ENCODE data around the gene ERC2. TPM values are rescaled to one million over a fixed set of nuclear protein-coding genes. Genes with fewer than 3 reads are reported as not detected.

ERC2 gene
- total RNA-seq, 1 donor from 2014 or later, result 0.76 TPM

DNA sequence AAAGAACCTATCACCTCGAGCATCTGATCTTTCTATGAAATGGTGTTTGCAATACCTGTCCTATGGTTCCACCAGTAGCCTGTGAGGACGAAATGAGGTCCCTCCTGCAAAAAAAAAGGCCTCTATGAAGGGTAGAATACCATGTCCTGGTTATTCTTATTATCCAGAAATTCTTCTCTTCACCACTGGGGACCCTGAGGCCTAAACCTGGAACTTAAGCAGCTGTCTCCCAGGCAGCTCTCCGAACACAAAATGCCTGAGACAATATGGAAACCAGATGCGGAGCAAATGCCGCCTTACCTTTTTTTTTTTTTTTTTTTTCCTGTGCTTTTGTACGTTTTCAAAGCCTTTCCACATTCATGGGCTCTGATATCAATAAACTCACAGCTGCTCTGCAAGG is 919.1 kb downstream of the ERC2 start:
- no peak for ATAC-seq
- intact Hi-C loops (cut with DNase I), result no loop called here
- no peak for DNase-seq (ENCODE audit: missing footprints)

DNA sequence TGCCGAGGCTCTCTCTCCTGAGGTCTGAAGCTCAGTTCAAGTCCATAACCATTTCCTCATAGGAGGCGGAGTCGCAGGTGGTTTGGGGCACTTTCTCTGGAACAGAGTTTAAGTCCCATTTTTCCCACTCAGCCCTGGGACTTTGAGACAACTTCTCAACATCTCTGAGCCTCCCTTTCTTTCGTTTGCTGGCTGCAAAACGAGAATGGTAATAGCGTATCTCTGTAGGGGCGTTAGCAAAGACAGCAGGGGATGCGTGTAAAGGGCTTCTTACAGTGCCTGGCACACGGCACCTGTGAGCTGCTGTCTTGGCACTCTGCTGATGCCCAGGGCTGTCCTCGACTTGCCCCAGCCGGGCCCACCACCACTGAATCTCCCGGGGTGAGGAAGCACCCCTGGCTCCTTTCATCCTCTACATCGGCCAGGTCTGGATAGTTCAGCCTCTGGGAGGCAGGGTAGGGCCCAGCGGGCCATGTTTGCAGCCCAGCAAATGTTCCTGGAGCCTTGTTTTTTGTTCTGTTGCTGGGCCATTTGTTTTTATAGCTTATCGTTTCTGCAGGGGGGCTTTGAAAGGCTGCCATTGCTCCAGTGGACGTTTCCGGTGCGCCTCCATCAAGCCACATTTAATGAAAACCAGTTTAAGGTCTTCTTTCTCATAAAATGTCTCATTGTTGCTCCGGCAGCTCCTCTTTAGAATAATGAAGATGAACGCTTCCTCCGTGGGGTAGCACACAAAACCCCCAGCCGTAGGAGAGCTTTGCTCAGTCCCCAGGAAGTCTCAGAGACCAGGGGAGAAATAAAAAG is 921.2 kb downstream of the ERC2 start:
- ATAC-seq, result no peak
- intact Hi-C loops (cut with DNase I), result no loop called here
- DNase-seq (ENCODE audit: missing footprints), result no peak

DNA sequence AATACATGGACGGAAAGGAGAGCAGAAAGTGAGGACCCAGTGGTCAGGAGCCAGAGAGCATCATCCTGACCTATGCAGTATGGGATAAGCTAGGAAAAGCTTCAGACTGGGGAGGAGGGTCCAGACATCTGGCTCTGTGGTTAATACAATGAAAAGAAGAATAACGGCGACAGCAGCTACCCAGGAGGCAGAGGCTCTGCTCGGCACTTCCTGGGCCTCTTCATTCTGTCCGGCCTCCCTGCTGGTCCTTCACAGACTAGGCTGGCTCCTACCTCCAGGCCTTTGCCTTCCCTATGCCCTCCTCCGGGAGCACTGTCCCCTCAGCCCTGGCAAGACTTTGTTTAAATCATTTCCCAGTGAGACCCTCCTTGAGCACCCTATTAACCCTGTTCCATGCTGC is 922.3 kb downstream of the ERC2 start:
- ATAC-seq (no peak), DNase-seq (ENCODE audit: missing footprints) (no peak)
- intact Hi-C loops (cut with DNase I), result no loop called here

DNA sequence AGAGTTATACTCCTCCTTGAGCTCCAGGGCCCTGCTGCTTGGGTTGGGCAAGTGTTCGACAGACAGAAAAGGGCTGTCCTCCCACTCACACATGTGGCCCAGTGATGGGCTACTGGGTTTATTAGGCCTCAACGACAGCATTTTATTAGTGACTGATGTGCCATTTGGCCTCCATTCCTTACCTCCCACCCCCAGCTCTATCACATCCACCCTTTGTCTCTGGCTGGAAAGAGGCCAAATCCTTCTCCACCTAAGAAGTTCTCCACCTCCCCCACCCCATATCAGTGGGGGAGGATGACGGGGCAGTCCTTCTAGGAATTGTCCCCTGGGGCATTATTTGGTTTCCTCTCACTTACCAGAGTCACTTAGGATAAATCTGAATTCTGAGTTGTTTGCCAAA is 924.0 kb downstream of the ERC2 start:
- DNase-seq (ENCODE audit: missing footprints), result no peak
- ATAC-seq, result no peak
- intact Hi-C loops (cut with DNase I), result no loop called here

DNA sequence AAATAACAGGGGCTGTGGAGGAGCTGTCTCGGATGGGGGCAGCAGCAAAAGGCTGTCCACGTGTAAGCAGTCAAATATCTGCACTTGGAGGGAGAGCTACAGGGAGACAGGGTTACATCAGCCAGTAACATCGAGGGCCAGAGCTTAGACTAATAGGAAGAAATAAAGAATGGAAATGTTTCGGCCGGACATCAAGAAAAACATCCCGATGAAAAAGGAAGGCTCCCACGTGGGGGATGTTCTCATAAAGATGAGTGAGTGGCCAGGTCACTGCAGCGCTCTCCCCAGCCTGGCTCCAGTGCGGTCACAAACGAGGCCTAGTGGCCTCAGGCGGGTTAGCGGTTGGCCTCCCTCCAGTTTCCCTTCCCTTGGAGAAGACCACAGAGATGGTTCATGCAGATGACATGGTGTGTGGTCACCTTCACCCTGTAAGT is 925.1 kb downstream of the ERC2 start:
- DNase-seq (ENCODE audit: missing footprints) (no peak), ATAC-seq (no peak)
- intact Hi-C loops (cut with DNase I), result no loop called here

DNA sequence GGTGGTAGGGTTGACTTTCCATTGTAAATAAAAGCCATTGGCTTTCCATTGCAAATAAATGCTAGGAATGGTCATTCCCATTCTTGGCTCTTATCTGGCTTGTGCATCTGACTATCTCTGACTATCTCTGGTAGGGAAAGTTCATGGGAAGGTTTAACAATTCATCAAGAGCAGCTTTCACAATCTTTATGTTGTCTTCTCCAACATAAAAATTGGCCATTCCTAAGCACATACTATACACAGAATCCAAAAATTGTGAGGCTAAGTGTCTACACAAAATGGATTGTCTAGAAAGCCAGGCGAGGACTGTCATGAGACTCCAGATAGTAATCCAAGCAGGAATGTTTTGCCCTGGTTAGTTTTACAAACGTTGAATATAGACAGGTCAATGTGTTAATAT is 926.8 kb downstream of the ERC2 start:
- ATAC-seq (no peak), DNase-seq (ENCODE audit: missing footprints) (no peak)
- intact Hi-C loops (cut with DNase I), result no loop called here

DNA sequence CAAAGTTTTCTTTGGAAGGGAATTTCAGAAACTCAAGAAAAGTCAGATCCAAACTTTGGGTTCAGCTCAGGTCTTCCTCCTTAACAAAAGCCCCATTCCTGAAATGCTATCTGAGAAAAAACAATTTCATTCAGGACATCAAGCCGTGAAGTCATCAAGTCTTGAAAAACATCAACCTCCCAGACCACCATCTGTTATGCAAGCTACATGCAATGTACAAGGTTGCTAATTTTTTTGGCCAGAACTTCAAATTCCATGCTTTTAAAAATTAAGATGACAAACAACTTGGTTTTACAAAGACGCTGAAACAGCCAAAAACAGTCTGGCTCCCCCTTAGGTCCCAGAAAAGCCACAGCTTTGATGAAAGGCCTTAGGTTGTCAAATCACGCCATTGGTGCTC is 927.3 kb downstream of the ERC2 start:
- no peak for ATAC-seq

DNA sequence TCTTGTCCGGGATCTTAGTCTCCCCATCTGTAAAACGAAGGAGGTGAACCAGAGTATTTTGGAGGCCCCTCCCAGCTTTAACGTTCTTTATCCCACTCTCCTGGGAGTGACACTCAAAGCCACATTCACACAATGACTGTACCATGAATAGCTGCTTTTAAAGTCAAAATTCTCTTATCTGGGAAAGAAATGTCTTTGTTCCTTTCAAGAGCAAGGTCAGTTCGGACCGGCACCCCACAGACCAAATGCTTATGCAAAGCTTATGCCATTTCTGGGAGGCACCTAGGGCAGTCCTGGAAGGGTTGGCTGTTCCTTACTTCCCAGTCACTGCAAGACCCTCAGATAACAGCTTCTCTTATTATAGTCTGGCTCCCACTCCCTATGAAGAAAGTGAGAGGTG is 927.7 kb downstream of the ERC2 start:
- intact Hi-C loops (cut with DNase I), result no loop called here

More for the DNA sequence above, 927.3 kb downstream of the ERC2 start:
- intact Hi-C loops (cut with DNase I), result no loop called here
- DNase-seq (ENCODE audit: missing footprints), result no peak

DNA sequence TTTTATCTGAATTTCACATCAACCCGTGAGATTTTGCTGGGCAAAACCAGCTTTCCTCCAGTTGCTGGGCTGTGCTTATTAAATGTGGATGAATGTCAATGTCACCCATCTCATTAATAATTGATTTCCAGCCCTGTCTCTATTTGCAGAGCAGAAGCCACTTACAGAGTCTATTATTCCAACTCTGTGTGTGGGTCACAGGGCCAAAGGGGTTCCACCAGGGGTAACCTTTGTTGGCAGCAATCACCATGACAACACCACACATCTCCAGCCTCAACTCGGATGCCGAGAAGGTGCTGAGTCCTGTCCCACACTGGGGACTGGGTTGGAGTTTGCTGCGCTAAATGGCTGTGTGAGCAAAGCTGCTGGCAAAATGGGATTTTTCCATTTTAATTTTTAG is 930.1 kb downstream of the ERC2 start:
- ATAC-seq (no peak), DNase-seq (ENCODE audit: missing footprints) (no peak)
- intact Hi-C loops (cut with DNase I), result no loop called here

More for the DNA sequence above, 927.7 kb downstream of the ERC2 start:
- ATAC-seq (no peak), DNase-seq (ENCODE audit: missing footprints) (no peak)

DNA sequence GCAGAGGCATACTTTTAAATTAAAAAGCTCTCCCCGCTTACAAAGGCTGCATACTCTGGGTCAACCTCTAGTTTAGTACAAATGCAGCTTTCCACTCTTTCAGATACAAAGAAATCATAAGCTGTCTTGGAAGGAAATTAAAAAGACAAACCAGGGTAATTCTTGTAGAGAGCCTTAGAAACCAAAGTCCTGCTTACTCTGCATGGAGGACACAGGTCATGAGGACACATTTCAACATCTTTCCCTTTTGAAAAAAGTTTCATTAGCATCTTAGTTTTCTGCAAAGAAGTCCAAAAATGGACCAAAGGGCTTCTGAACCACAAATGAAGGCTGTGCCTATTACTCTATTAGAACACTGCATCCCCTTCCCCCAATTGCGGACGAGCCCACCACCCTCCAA is 930.7 kb downstream of the ERC2 start:
- no peak for DNase-seq (ENCODE audit: missing footprints)
- intact Hi-C loops (cut with DNase I), result no loop called here
- ATAC-seq, result no peak

DNA sequence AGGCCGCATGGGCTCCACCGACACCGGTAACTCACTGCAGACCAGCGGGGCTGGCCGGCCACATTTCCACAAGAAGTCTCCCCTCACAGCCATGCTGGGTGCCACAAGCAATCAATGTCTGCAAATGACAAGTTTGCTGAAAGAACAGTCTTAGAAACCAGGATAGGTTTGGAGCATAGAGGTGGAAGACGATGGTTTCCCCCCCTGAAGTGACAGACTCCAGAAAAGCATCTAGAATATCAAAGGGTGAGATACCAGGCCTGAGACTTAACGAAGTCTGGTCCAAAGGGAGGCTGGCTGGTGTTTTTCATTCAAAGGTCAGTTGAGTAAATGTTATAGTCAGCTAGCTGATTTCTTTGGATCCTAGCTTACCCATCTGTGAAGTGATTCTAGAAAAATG is 931.1 kb downstream of the ERC2 start:
- ATAC-seq, result no peak
- intact Hi-C loops (cut with DNase I), result no loop called here
- DNase-seq (ENCODE audit: missing footprints), result no peak

DNA sequence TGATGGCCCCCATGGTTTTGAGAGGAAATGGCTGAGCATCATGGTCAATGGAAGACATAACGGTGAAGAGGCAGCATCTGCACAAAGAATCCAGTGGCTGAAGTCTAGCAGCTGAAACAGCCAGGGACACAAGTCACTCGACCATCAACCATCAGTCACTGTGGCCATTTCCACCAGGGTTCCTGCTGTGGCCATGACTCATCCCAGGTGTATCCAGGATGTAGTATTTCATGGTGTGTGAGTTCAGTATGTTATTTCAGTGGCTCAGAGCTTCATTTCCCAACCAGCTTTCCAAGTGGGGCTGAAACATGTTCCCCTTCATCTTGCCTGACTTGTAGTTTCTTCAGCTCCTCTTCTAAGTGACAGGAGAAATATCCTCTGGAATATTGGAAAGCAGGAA is 933.4 kb downstream of the ERC2 start:
- DNase-seq (ENCODE audit: missing footprints) (no peak), ATAC-seq (no peak)
- intact Hi-C loops (cut with DNase I), result no loop called here

DNA sequence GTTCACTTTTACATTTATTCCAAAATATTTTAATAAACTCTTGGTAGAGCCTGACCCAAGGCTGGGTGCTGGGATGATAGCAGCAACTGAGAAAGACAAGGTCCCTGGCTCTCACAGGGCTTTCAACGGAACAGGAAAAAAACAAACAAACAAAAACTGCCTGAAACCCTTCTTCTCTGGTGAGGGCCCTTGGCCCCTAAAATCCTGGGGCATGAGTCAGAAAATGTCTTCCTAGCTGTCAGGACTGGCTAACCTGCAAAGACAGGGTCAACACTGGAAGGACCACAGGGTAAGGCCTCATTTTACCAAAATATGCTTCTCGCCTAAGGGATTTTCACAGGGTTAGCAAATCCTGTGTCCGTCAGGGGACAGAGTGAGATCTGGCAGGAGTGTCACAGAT is 935.5 kb downstream of the ERC2 start:
- ATAC-seq (no peak), DNase-seq (ENCODE audit: missing footprints) (no peak)
- intact Hi-C loops (cut with DNase I), result no loop called here

DNA sequence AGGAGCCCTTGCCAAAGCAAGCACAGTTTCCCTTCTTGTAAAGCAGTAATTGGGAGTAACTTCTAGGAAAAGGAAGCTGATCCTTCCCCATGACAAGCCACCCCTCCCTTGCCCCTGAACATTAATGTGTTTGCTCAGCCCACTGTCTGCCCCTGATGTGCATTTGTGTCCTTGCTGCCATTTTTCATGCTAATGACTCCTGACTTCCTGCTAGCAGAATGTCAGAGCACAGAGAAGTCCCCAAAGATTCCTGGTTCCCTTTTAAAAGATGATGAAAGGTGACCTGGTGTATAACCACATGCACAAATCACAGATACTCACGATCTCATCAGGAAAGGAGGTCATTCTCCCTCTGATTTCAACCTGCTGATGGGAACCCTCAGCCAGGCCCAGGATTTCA is 936.9 kb downstream of the ERC2 start:
- intact Hi-C loops (cut with DNase I), result no loop called here
- DNase-seq (ENCODE audit: missing footprints), result no peak
- no peak for ATAC-seq

DNA sequence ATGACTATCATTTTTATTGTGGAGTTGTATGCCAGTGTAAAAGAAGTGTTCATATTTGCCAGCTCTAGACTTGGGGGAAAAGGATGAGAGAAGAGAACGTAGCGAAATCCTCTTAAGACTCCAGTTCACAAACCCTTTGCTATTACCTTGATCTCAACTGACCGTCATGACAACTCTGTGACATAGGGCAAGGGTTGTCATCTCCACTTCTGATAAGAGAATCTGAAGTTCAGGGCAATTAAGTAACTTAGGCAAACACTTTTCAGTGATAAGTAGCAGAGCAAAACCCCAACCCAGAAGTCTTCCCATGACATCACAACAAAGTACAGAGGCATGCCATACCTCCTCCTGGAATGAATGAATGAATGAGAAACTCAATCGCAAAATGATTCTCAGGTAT is 940.9 kb downstream of the ERC2 start:
- intact Hi-C loops (cut with DNase I), result no loop called here
- ATAC-seq (no peak), DNase-seq (ENCODE audit: missing footprints) (no peak)

DNA sequence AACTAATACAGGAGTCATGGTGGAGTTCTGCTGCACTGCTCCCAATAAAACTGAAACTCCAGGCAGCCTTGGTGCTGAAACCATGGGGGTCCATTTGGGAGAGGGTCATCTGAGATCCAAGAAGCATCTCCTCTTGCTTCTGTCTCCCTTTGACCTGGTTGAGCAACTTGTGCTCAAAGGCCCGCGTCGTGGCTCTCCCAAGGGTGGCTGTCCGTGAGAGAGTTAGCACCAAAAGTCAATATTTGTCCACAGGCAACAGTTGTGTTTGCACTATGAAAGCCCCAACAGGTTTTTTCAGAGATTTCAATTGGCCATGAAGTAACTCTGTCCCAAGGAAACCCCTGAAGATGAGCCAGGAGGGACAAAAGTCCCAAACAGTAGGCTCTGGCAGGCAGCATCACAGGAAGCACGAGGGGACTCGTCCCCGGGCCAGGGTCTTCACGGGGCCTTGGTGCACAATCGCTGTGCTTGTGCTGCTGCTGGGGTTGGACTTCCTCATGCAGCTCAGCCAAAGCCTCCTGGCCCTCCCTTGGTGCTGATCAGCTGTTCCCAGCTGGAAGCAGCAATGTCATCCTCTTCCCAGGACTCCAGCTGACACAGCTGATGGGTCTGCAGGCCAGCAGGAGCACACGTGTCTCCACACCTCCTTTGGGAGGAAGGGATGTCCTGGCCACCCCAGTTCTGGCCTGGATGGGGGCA is 941.8 kb downstream of the ERC2 start:
- ATAC-seq, result no peak
- intact Hi-C loops (cut with DNase I), result no loop called here

DNA sequence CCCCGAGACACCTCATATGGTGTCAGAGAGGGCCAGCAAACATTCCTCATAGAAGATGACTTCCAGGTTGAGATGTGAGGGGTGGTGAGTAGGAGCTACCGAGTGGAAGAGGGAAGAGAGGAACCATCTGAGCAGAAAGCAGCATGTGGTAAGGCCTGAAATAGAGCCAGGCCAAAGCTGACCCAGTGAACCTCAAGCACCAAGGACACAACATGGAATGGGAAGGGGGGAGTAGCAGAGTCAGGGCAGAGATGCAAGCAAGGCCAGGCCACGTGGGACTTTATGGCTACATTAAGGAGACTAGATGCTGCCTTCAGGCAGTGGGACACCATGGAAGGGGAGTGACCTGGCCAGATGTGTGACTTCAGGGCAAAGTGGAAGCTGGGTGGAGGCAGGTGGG is 942.8 kb downstream of the ERC2 start:
- no peak for DNase-seq (ENCODE audit: missing footprints)
- intact Hi-C loops (cut with DNase I), result no loop called here
- no peak for ATAC-seq

More for the DNA sequence above, 941.8 kb downstream of the ERC2 start:
- no peak for DNase-seq (ENCODE audit: missing footprints)

DNA sequence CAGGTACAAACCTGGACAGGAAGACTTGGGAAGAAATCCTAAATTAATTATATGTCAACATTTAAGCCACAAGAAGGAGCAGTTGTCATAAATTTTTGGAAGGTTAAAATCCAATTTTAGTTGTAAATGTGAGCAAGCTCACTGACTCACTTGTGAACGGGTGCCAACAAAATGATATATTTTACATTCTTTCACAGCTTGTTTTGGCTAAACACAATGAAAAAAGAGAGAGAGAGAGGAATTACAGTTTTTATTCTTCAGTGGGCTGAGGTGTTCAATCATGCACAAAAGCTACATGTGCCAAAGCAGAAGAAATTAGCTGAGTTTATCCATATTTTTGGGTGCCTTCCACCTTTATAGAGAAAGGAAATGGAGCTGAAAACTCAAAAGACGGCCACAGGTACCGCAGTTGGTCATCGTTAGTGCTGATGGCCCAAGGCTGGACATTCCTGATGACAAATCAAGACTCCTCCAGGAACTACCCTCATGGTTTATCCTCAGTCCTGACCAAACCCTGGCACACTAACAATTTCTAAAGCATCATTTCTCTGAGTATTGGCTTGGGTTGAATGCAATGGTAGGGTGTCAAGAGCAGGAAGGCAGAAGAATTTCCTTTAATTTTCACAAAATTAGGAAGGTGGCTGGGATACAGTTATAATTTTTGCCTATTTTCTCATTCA is 943.6 kb downstream of the ERC2 start:
- no peak for ATAC-seq
- DNase-seq (ENCODE audit: missing footprints), result no peak
- intact Hi-C loops (cut with DNase I), result no loop called here

DNA sequence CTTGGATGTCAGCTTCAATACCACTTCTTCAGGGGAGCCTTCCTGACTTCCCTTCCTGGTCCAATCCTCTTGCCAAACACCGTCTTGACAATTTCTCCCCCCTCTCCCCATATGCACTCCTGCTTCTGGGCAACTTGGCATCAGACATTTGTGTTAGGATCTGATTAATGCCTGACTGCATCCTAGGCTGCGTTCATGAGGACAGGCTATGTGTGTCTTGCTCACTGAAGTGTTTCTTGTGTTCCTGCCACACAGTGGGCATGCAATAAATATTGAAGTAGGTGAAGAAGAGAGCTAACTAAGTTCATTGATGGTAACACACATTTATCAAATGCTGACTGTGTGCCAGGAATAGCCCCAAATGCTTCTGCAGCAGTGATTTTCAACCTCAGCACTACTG is 944.8 kb downstream of the ERC2 start:
- intact Hi-C loops (cut with DNase I), result no loop called here
- DNase-seq (ENCODE audit: missing footprints) (no peak), ATAC-seq (no peak)

Measured in Right ventricle myocardium inferior (tissue), 1 donor.